Sigmoid colon (tissue), 4 donors: ENCODE measurements around the gene SERINC5.

Experiments
- CTCF ChIP-seq, 4 experiments: fragments of 450-650 bp in 3 of 4; fragments of 200-600 bp in 1 of 4; IDR thresholded peaks; one replicate each; pipeline ENCODE4 v1.5.1; 2016 to 2019; ENCODE audit warnings: antibody characterized with exemption in 4 of 4, mild to moderate bottlenecking in 3 of 4, moderate library complexity in 2 of 4
- POLR2AphosphoS5 ChIP-seq, 4 donors: sonication (generic); formaldehyde crosslinking; IDR thresholded peaks; one replicate each; pipeline ENCODE4 v1.6.1; 2017; ENCODE audit warnings: antibody characterized with exemption in 4 of 4

- TF ChIP-seq POLR2AphosphoS5 (IDR thresholded peaks at IDR 0.05), result no peak
- TF ChIP-seq CTCF (IDR thresholded peaks at IDR 0.05), result no peak
Measured at GRCh38 chr5:80093796-80094195, 162.1 kb downstream of the SERINC5 start.
